Cerebellar nuclear complex (tissue), 1 donor: Measurements from ENCODE around the gene PIEZO1.
"Not testable (repeated sequence)": the region's sequence is repeated elsewhere in the genome, so short reads cannot be mapped to it uniquely, and the experiment has no call there.

Source experiments
- DNase-seq, 2 experiments: peaks; one replicate each; lab custom pipeline; 2025; lab: John Stamatoyannopoulos, UW

Gene PIEZO1

GRCh38 chr16:88803264-88803987, 18.4 kb upstream of the PIEZO1 start, which contains the start of gene CDT1:
TSS of gene CDT1 (plus strand) at chr16:88803789. CDS start at chr16:88803832, 43 bp downstream.
- peak in 1 of 2 experiments; percentile 25 for DNase-seq

- DNase-seq = no peak
These were observed 15.2 kb upstream of the PIEZO1 start for GRCh38 chr16:88800277-88800592.

GRCh38 chr16:88799569-88800276, 14.7 kb upstream of the PIEZO1 start:
- DNase-seq = no peak

GRCh38 chr16:88798772-88799455, 13.9 kb upstream of the PIEZO1 start:
- DNase-seq = no peak

- no peak for DNase-seq
These were observed 13.1 kb upstream of the PIEZO1 start for GRCh38 chr16:88798073-88798472.

- DNase-seq = no peak
These were observed 11.3 kb upstream of the PIEZO1 start for GRCh38 chr16:88796278-88796677.

GRCh38 chr16:88793251-88793954, 8.4 kb upstream of the PIEZO1 start:
- DNase-seq = no peak

GRCh38 chr16:88792668-88793250, 7.7 kb upstream of the PIEZO1 start:
- DNase-seq = no peak

GRCh38 chr16:88792078-88792550, 7.1 kb upstream of the PIEZO1 start:
- no peak for DNase-seq

- no peak for DNase-seq
These were observed 5.5 kb upstream of the PIEZO1 start for GRCh38 chr16:88790312-88791211.

- no peak for DNase-seq
These were observed 4.6 kb upstream of the PIEZO1 start for GRCh38 chr16:88789594-88789993.

- not testable (repeated sequence) for DNase-seq
These were observed 3.7 kb upstream of the PIEZO1 start for GRCh38 chr16:88788749-88789148.

GRCh38 chr16:88787579-88788314, 2.7 kb upstream of the PIEZO1 start:
- no peak for DNase-seq

GRCh38 chr16:88784856-88785105, 239 bp downstream of the PIEZO1 start:
- no peak for DNase-seq

- no peak for DNase-seq
These were observed 755 bp downstream of the PIEZO1 start for GRCh38 chr16:88784074-88784855.

- DNase-seq = peak; percentile 90 to 93
These were observed 1.5 kb downstream of the PIEZO1 start for GRCh38 chr16:88783391-88784073.

- DNase-seq = peak in 1 of 2 experiments; percentile 33
These were observed 2.3 kb downstream of the PIEZO1 start for GRCh38 chr16:88782454-88783390.
